Activated T-cell treated with anti-CD3 and anti-CD28 coated beads, Interleukin-2, amount 50 U/mL, for 4 hours (primary cell): ENCODE measurements around the gene PTPRK. TPM values are rescaled to one million over a fixed set of nuclear protein-coding genes. Genes with fewer than 3 reads are reported as not detected.

Experiments used
- ATAC-seq, 2 donors: fragments of 200-7000 bp; cut with Tn5 transposase; one replicate each; pipeline ENCODE4 v1.10.0; 2021
- DNase-seq: peaks from one replicate; pipeline ENCODE4 v3.0.0-alpha.2; 2020
- H3K27me3 Mint-ChIP-seq: one replicate; pipeline ENCODE4 v1.8.0; 2021; ENCODE audit warnings: low read depth, mixed read lengths
- H3K36me3 Mint-ChIP-seq: one replicate; pipeline ENCODE4 v1.8.0; 2022; ENCODE audit warnings: mixed read lengths; ENCODE audit not compliant: insufficient read depth
- H3K4me1 Mint-ChIP-seq: one replicate; pipeline ENCODE4 v1.8.0; 2021; ENCODE audit warnings: low read depth, mixed read lengths
- H3K4me3 Mint-ChIP-seq: one replicate; pipeline ENCODE4 v1.8.0; 2021; ENCODE audit warnings: mild to moderate bottlenecking, moderate library complexity, mixed read lengths
- H3K9me3 Mint-ChIP-seq: one replicate; pipeline ENCODE4 v1.8.0; 2021; ENCODE audit warnings: mixed read lengths
- total RNA-seq, 3 donors: library from RNA; stranded (reverse); gene quantifications; one replicate each; pipeline ENCODE4 v1.2.1, GENCODE V29; 2021

PTPRK gene
- total RNA-seq, 3 donors from 2014 or later: 5.6 to 17.5 (median 11.6) TPM

GRCh38 chr6:128256095-128256494 is 264.3 kb downstream of the PTPRK start:
- Mint-ChIP-seq H3K36me3 (no peaks in the 10 kb centered on the region), H3K4me3 (no peak overlapping the region), H3K27me3 (no peaks in the 10 kb centered on the region), H3K4me1 (peaks cover 37% of the 10 kb centered on the region), H3K9me3 (no peaks in the 10 kb centered on the region)
- ATAC-seq (no peak), DNase-seq (no peak)

GRCh38 chr6:128252341-128253176 is 267.8 kb downstream of the PTPRK start:
- DNase-seq (no peak), ATAC-seq (peak; percentile 83 to 86)
- Mint-ChIP-seq H3K4me1 (peaks cover 12% of the 10 kb centered on the region), H3K27me3 (no peaks in the 10 kb centered on the region), H3K36me3 (no peaks in the 10 kb centered on the region), H3K4me3 (no peak overlapping the region), H3K9me3 (no peaks in the 10 kb centered on the region)

- Mint-ChIP-seq H3K36me3 (no peaks in the 10 kb centered on the region), H3K9me3 (no peaks in the 10 kb centered on the region), H3K4me1 (peaks cover 12% of the 10 kb centered on the region), H3K27me3 (no peaks in the 10 kb centered on the region), H3K4me3 (no peak overlapping the region)
- no peak for ATAC-seq
- DNase-seq: no peak
Measured at GRCh38 chr6:128251445-128252340, 268.7 kb downstream of the PTPRK start.

GRCh38 chr6:128250370-128251070 is 269.9 kb downstream of the PTPRK start:
- H3K4me1 Mint-ChIP-seq: peaks cover 12% of the 10 kb centered on the region
- H3K9me3 Mint-ChIP-seq: no peaks in the 10 kb centered on the region
- H3K27me3 Mint-ChIP-seq: no peaks in the 10 kb centered on the region

GRCh38 chr6:128249429-128249828 is 271.0 kb downstream of the PTPRK start:
- ATAC-seq: no peak

More at GRCh38 chr6:128250370-128251070, 269.9 kb downstream of the PTPRK start:
- Mint-ChIP-seq H3K36me3 (no peaks in the 10 kb centered on the region), H3K4me3 (no peak overlapping the region)
- DNase-seq (no peak), ATAC-seq (no peak)

GRCh38 chr6:128246472-128247260 is 273.7 kb downstream of the PTPRK start:
- H3K27me3 Mint-ChIP-seq: no peaks in the 10 kb centered on the region
- no peaks in the 10 kb centered on the region for H3K9me3 Mint-ChIP-seq
- no peak for ATAC-seq
- DNase-seq: no peak
- H3K4me1 Mint-ChIP-seq: no peaks in the 10 kb centered on the region
- no peaks in the 10 kb centered on the region for H3K36me3 Mint-ChIP-seq
- no peak overlapping the region for H3K4me3 Mint-ChIP-seq

More at GRCh38 chr6:128249429-128249828, 271.0 kb downstream of the PTPRK start:
- no peak overlapping the region for H3K4me3 Mint-ChIP-seq
- no peak for DNase-seq
- H3K9me3 Mint-ChIP-seq: no peaks in the 10 kb centered on the region
- no peaks in the 10 kb centered on the region for H3K27me3 Mint-ChIP-seq
- H3K4me1 Mint-ChIP-seq: peaks cover 12% of the 10 kb centered on the region
- no peaks in the 10 kb centered on the region for H3K36me3 Mint-ChIP-seq

- Mint-ChIP-seq H3K4me1 (peaks cover 6% of the 10 kb centered on the region), H3K4me3 (no peak overlapping the region), H3K27me3 (no peaks in the 10 kb centered on the region), H3K9me3 (no peaks in the 10 kb centered on the region), H3K36me3 (no peaks in the 10 kb centered on the region)
- DNase-seq: no peak
- no peak for ATAC-seq
Measured at GRCh38 chr6:128244751-128245405, 275.5 kb downstream of the PTPRK start.

GRCh38 chr6:128242765-128243403 is 277.5 kb downstream of the PTPRK start:
- Mint-ChIP-seq H3K4me1 (peaks cover 8% of the 10 kb centered on the region), H3K27me3 (no peaks in the 10 kb centered on the region), H3K4me3 (no peak overlapping the region), H3K9me3 (no peaks in the 10 kb centered on the region), H3K36me3 (no peaks in the 10 kb centered on the region)
- ATAC-seq: no peak
- DNase-seq: no peak

- no peaks in the 10 kb centered on the region for H3K36me3 Mint-ChIP-seq
- H3K4me3 Mint-ChIP-seq: no peak overlapping the region
Measured at GRCh38 chr6:128241216-128241615, 279.2 kb downstream of the PTPRK start.

GRCh38 chr6:128240024-128240428 is 280.4 kb downstream of the PTPRK start:
- no peaks in the 10 kb centered on the region for H3K9me3 Mint-ChIP-seq
- peaks cover 8% of the 10 kb centered on the region for H3K4me1 Mint-ChIP-seq
- H3K4me3 Mint-ChIP-seq: no peak overlapping the region
- H3K27me3 Mint-ChIP-seq: no peaks in the 10 kb centered on the region
- no peaks in the 10 kb centered on the region for H3K36me3 Mint-ChIP-seq
- ATAC-seq (no peak), DNase-seq (no peak)

More at GRCh38 chr6:128241216-128241615, 279.2 kb downstream of the PTPRK start:
- ATAC-seq (no peak), DNase-seq (no peak)
- Mint-ChIP-seq H3K4me1 (peaks cover 8% of the 10 kb centered on the region), H3K9me3 (no peaks in the 10 kb centered on the region), H3K27me3 (no peaks in the 10 kb centered on the region)

GRCh38 chr6:128239146-128239545 is 281.3 kb downstream of the PTPRK start:
- no peak for ATAC-seq
- Mint-ChIP-seq H3K4me3 (no peak overlapping the region), H3K36me3 (no peaks in the 10 kb centered on the region), H3K27me3 (no peaks in the 10 kb centered on the region), H3K4me1 (peaks cover 8% of the 10 kb centered on the region), H3K9me3 (no peaks in the 10 kb centered on the region)
- DNase-seq: no peak

GRCh38 chr6:128238225-128238624 is 282.2 kb downstream of the PTPRK start:
- no peak overlapping the region for H3K4me3 Mint-ChIP-seq
- H3K36me3 Mint-ChIP-seq: no peaks in the 10 kb centered on the region
- H3K27me3 Mint-ChIP-seq: no peaks in the 10 kb centered on the region
- no peaks in the 10 kb centered on the region for H3K9me3 Mint-ChIP-seq
- no peak for ATAC-seq
- peaks cover 8% of the 10 kb centered on the region for H3K4me1 Mint-ChIP-seq
- no peak for DNase-seq

- Mint-ChIP-seq H3K4me3 (no peak overlapping the region), H3K4me1 (peaks cover 6% of the 10 kb centered on the region), H3K27me3 (no peaks in the 10 kb centered on the region), H3K36me3 (no peaks in the 10 kb centered on the region), H3K9me3 (no peaks in the 10 kb centered on the region)
- ATAC-seq (no peak), DNase-seq (no peak)
Measured at GRCh38 chr6:128235556-128235955, 284.8 kb downstream of the PTPRK start.
